NCI-H1048 (cell line): Measurements from ENCODE around the gene BSND.

Experiments
- DNase-seq: peaks from one replicate; lab custom pipeline; 2025; lab: John Stamatoyannopoulos, UW

The BSND gene

DNA sequence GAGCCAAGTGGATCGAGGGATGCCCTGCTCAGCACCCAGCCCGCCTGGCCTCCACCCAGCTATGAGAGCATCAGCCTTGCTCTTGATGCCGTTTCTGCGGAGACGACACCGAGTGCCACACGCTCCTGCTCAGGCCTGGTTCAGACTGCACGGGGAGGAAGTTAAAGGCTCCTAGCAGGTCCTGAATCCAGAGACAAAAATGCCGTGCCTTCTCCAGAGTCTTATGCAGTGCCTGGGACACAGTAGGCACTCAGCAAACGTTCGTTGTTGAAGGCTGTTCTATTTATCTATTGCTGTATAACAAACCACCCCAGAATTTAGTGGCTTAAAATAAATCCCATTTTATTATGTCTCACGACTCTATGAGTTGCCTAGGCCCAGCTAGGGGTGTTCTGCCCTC is 6.8 kb upstream of the BSND start:
- no peak for DNase-seq

- DNase-seq: no peak
These were observed 5.6 kb upstream of the BSND start for GRCh38 chr1:54993140-54993539.

DNA sequence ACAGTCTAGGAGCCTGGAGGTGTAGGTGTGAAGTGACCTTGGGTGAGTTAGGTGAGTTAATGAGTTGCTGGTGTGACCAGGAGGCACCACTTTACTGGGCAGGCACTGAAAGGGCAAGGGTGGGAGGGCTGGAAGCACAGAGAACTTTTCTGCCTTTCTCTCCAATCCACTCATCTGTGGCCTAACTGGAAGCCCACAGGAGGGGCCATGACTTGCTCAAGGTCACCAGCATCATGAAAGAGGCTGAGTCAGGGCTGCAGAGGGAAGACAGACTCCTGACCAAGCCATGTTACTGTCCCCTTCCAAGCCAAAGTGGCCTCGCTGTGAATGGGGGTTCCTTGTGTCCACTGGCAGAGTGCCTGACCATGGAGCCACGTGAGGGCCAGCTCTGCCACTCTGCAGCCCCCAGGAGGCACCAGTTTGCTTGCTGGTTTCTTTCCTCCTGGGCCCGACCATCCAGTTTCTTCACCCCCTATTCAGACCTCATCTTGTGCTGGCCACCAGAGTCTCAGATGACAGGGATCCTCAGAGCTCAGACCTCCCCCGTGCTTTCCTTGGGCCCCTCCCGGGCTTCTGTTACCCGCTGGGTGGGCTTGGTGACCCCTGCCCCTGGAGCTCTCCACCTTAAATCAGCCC is 4.3 kb upstream of the BSND start:
- no peak for DNase-seq

DNA sequence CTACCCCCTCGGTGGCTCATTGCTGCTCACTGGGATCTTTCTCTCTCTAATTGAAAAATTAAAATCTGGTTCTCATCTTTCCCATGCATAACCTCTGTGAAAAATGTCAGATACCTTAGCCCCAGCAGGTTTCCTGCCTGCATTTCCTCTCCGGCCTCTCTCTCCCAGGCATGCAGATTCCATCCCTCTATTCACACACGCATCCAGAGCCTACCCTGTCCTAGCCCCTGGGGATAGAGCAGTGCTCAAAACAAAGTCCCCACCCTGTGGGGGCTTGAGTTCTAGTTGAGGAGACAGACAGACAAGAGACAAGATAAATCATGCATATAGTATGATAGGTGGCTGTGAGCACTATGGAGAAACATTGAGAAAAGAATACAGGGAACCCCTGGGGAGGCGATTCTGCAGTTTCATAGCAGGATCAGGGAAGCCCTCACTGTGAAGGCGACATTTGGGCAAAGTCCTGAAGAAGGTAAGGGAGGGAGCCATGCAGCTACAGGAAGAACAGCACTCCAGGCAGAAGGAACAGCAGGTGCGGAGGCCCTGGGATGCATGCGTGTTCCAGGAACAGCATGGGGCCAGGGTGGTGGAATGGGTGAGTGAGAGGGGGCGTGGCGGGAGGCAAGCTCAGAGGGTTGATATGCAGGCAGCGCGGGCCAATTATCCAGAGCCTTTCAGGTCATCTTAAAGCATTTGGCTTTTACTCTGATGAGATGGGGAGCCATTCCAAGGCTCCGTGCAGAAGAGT is 3.5 kb upstream of the BSND start:
- DNase-seq: no peak

DNA sequence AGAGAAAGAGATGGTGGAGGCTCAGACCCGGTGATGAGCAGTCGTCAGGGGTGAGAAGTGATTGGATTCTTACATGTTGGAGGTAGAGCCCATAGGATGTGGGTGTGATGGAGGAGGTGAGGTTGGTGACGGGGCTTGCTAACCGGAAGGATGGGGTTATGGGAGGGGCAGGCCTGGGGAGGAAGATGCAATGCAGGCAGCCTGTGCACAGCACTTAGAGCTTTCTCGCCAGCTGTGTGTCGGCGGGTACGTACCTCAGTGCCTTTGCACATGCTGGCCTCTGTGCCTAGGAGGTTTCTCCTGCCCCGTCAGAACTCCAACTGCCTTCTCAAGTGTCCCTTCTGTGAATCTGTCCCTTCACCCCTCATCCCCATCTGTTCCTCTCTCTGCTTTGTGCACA is 2.9 kb upstream of the BSND start:
- no peak for DNase-seq

DNA sequence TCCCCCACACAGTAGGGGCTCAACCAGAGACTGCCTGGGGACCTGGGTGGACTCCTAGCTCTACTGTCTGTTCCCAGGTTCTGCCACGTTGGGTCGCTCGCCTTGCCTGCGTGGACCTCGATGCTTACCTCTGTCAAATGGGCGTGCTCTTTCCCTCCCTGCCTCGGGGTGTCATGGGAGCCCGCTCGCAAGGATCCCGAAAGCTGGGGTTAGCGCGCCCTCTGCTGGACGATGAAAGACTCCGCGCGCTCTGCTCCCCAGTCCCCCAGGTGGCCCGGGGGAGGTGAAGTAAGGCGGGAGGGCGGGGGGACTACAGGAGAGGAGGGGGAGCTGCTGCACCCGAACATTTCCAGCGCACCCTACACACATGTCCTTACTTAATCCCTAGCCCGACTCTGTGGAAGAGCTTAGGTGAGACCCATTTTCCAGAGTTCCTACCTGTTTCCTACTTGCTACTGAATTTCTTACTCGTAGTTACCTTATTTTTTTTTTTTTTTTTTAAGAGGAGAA is 2.3 kb upstream of the BSND start:
- no peak for DNase-seq

DNA sequence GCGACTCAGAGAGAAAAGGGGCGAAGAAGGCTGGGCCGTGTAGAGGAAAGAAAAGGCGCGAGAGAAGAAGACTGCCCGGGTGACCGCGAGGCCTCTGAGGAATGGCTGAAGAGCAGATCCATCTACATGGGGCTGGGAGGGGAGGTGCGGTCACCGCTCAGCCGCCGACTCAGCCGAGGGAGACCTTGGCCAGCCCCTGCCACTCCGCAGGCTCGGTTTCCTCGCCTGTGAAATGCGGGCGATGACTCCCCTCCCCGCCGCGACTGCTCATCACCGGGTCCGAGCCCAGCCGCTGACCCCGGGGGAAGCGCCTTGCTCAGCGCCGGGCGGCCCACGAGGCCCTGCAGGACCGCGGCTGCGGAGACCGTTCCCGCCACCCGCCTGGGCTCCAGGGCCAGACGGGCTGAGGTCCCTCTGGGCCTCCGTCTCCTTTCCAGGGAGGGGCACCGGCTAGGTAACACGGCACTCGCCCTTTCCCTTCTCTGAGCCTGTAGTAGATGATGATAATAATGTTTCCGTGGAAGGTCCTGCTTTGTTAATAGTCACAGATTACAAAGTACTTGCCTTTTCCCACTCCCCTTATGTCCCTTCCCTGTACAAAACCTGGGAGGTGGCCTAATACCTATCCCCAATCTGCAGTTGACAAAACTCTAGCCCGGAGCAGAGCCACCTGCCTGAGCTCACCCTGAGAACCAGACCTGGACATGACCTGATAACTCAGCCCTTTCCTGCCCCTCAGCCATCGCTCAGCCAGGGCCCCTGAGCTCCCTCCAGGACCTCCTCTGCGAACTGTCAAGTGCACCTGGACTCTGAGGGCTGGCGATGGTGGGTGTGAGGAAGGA is 1.6 kb upstream of the BSND start:
- no peak for DNase-seq

DNA sequence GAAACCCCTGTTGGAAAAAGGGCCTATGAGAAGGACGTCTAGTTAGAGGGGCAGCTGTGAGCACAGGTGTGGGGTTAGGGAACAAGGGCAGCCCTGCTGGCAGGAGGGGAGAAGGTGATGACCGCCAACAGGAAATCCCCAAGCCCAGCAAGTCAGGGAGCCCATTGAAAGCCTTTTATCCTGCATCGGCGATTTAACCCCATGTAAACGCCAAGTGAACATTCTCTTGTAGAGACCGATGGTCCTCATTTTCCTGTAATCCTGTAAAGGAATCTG is 1.1 kb upstream of the BSND start:
- no peak for DNase-seq

DNA sequence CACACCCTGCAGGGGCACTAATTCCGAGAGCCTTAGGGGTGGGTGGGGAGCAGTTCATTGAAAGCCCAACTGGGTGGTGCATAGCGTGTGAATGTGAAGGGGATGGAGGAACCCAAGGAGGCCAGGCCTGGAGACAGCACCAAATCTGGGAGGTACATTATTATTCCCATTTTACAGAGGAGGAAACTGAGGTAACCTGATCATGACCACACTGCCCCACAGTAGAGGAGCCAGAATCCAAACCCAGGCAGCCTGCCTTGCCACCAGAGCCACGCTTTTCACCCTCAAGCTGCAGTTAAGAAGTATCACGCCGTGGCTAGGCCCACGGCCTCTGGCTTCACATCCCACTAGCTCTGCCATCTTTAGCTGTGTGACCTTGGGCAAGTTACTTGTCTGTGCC is 633 bp upstream of the BSND start:
- DNase-seq: no peak

- no peak for DNase-seq
These were observed 1.7 kb downstream of the BSND start for GRCh38 chr1:55000110-55001085.

DNA sequence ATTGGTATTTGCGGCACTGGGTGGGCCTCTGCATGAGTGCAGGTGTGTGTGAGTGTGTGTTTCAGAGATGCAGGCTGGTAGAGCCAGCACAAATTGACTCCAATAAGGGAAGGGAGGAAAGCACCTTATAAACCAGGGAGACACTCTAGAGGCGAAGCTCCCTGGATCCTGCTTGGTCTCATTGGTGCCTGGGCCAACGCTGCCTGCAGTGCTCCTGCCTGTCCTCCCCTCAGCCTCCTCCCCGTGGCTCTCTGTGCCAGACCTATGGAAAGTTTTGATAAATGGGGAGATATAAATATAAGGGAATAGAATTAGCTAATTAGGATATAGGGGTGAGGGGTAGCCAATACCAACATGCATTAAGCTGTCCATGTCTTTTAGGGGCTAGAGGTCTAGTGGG is 2.6 kb downstream of the BSND start:
- no peak for DNase-seq

DNA sequence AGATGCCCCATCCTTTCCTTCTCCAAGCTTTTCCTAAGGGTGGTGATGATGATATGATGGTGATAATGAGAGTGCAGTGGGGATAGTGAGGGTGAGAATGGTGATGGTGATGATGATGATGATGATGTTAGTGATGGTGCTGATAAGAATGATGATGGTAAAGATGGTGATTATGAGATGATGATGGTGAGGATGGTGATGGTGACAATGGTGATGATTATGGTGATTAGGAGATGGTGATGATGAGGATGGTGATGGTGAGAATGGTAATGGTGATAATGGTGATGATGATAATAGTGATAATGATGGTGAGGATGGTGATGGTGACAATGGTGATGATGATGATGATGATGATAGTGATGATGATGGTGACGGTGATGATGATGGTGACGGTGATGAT is 4.0 kb downstream of the BSND start:
- no peak for DNase-seq

DNA sequence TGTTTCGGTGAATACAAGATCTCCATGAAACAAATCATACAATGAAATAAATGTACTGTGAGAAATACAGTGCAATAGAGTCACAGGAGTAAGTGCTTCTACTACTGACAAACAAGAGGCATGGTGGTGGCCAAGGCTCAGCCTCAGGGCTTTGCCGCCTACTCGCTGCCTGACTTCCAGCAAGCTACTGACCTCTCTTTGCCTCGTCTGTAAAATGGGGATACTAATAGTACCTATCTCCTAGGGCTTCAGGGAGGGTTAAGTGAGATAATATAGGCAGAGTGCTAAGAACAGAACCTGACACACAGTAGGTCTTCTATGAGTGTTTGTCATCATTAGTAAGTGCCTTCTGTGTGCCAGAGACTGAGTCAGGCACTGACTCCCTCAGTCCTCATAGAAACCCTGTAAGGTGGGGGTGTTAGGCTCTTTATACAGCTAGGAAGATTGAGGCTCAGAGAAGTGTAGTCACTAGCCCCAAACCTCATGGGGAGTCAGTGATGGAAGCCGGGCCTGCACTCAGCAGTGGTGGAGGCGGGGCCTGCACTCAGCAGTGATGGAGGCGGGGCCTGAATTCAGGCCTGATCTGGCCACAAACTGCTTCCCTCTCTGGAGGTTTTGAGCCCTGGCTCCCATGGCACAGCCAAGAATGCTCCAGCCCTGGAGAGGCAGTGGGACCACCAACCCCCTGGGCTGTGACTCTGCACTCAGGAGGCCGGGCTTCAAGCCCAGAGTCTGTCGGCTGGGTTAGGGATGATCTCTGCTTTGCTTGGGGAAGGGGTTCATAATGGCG is 6.8 kb downstream of the BSND start:
- DNase-seq: no peak

DNA sequence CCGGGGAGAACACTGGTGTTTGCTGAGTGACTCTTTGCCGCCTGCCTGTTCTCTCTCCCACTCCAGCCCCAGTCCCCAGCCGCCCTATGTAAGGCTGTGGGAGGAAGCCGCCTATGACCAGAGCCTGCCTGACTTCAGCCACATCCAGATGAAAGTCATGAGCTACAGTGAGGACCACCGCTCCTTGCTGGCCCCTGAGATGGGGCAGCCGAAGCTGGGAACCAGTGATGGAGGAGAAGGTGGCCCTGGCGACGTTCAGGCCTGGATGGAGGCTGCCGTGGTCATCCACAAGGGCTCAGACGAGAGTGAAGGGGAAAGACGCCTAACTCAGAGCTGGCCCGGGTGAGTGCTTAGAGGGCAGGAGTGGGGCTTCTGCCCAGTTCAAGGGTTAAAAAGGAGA is 8.2 kb downstream of the BSND start:
- DNase-seq: no peak

- DNase-seq: no peak
These were observed 8.9 kb downstream of the BSND start for GRCh38 chr1:55007625-55008024.

GRCh38 chr1:55010194-55010886 is 11.6 kb downstream of the BSND start:
- DNase-seq: no peak

DNA sequence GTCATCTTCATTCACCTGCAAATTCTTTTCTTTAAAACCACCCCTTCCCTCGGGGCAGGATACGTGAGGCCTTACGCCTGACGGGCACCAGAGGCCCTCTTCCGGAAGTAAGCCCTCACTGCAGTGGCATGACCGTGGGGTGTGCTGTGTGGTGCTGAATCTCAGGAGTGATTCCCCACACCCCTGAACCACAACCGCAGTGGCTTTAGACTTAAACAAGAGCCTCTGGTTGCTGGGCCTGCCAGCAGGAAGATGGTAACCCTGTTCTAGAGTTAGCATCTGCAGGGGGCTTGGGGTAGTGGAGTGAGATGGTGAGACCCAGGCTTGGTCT is 12.1 kb downstream of the BSND start:
- DNase-seq: no peak

- no peak for DNase-seq
These were observed 13.9 kb downstream of the BSND start for GRCh38 chr1:55012661-55013060.

GRCh38 chr1:55015123-55015522 is 16.4 kb downstream of the BSND start:
- no peak for DNase-seq

DNA sequence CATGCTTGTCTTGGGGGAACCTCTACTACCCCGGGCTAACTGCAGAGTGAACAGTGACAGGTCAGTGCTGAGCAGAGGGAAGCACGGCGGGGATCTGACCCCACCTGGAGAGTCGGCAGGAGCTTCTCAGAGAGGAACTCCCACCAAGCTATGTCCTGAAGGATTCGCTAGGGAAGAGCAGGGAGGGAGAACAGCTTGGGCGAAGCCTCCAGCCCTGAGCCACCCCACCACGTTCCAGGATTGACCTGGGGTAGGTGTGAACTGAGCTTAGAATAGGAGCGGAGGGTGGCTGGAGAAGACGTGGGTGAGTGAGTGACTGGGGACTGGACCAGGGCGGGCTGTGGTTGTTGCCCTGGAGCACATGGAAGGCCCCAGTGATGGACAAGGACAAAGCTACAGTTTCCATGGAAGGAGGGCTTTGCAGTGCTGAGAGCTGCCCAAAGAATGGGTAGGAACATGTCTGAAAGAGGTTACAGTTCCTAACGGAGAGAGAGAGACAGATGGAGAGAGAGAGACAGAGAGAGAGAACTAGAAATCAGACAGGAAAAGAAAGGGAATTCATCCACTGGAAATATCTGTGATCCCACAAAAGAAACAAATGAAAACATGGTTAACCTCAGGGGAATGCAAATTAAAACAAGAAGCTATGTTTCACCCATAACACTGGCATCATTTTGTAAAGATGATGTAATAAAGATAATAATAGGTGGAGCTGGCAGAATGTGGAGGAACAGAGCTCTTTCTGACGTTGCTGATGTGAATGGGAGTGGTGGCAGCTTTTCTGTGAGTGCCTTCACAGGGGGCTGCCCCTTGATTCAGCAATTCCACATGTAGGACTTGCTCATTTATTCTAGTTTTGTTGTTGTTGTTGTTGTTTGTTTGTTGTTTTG is 17.2 kb downstream of the BSND start:
- no peak for DNase-seq
